Superior temporal gyrus (tissue), 1 donor: Measurements from ENCODE around the gene IGSF9.

Experiments
- DNase-seq: peaks from one replicate; pipeline ENCODE4 v3.0.0-alpha.2; 2016; ENCODE audit errors: extremely low spot score

The IGSF9 gene

DNA sequence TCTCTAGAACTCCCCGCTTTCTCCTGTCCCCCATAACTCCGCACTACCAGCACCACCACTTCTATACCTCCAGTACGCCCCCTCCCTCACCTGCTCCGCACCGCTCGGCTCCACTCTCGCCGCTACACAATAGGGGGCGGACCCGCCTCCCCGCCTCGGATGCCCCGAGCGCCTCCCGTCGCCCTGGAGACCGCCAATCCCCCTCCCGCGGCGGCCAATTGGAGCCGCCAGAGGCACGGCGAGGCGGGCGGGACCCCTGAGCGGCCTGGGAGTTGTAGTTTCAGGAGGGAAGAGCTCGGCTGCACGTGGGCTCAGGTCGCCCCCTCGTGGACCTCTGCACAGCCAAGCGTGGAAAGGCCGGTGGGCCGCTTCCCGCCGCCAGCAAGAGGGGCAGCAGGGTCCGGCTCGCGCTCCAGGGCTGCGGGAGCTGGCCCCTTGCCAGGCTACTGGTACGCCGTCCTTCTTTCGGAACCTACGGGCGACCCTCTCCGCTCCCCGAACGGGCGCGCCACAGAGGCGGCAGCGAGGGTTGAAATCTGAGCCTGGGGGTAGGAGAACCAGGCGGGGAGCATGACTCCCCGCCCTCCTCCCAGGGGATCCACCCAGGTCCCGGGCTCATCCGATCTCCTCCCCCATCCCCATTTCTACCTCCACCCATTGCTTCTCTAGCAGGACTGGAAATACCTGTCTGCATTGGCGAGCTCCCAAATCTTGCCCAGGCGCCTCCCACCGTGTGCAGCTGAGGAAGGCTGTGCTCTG, at the start of gene IGSF9:
IGSF9 (minus strand) TSS at position 131 of the 759 bp plus-strand sequence. CDS start 2,159 bp downstream, outside the sequence.
- DNase-seq, result peak; percentile 60

DNA sequence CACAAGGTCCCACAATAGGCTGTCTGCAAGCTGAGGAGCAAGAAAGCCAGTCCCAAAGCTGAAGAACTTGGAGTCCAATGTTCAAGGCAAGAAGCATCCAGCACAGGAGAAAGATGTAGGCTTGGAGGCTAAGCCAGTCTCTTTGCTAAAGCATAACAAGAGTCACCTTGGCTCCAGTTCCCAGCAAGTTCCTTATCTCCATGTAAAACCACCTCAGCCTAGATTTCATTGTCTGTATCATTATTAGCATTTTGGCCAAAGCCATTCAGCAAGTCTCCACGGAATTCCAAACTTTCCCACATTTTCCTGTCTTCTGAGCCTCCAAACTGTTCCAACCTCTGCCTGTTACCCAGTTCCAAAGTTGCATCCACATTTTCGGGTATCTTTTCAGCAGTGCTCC, 49.5 kb upstream of the IGSF9 start:
- no peak for DNase-seq

- DNase-seq, result no peak
Observed at GRCh38 chr1:159993911-159994310, 48.5 kb upstream of the IGSF9 start.

DNA sequence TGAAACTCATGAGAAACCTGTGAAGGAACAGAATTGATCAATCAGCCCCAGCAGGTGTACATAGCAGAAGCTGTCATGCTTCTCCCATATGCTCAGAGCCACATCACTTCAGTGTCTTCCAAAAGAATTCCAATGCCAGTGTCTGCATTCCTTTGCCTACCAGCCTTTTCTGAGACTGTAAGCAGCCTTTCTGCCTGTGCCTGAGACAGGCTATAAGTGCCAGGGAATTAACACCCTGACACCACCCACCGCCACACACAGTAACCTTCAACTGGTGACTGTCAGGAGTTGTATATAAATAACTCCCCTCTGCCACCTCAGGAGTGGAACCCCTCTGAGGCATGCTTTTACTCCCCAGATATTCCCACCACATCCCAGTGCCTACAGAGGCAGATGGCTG, 46.7 kb upstream of the IGSF9 start:
- DNase-seq, result no peak

- no peak for DNase-seq
Observed at GRCh38 chr1:159991513-159991912, 46.1 kb upstream of the IGSF9 start.

- DNase-seq, result no peak
Observed at GRCh38 chr1:159990005-159990404, 44.6 kb upstream of the IGSF9 start.

- DNase-seq, result no peak
Observed at GRCh38 chr1:159989581-159989980, 44.2 kb upstream of the IGSF9 start.

DNA sequence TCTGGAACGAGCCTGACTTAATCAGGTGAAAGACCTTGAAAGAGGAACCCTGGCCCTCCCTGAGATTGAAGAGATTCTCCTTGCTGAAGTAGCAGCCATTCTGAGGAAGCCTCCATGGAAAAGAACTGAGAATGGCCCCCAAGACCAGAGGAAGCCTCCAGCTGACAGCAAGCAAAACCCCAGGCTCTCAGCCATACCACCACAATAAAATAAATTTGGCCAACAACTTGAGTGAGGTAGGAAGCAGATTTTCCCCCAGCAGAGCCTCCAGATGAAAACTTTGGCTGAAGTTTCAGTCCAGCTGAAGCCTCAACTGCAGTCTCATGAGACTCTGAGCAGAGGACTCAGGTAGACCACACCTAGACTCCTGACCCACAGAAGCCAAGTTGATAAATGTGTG, 42.6 kb upstream of the IGSF9 start:
- no peak for DNase-seq

DNA sequence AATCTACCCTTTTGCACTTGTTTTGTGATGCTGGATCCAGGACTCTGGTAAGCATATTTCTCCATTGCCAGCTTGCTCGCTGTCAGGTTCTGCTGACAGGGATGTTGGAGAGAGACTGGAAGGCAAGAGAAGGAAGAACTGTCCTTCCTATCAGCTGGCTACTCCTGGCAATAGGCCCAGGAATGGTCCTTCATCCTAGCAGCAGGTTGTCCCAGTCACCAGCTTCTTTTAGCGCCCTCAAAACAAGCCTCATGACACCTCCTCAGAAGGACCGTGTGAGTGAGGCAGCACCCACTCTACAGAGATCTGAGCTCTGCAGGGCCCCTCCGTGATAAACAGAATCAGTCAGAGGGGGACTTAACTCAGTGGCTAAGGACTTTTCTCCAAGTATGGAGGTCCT, 41.8 kb upstream of the IGSF9 start:
- no peak for DNase-seq

DNA sequence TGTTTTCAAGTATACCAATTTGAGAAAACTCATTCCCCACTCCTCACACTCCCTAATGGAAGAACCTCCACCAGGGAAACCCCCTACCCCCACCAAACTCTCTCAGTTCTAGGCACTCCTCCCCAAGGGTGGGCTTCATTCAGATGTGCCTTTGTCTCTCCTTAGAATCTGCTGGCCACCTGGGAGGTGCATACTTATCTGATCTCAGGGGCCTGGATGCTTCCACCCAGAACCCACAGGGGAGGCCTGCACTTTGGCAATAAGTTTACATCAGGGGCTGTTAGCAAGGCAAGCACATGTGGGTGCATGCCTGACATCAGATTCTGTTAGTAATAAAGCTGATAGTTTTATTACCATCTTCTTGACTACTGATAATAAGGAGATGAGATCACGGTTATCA, 41.1 kb upstream of the IGSF9 start:
- no peak for DNase-seq

- DNase-seq, result no peak
Observed at GRCh38 chr1:159986093-159986492, 40.7 kb upstream of the IGSF9 start.

GRCh38 chr1:159985473-159985872, 40.1 kb upstream of the IGSF9 start:
- no peak for DNase-seq

- no peak for DNase-seq
Observed at GRCh38 chr1:159983681-159984080, 38.3 kb upstream of the IGSF9 start.

DNA sequence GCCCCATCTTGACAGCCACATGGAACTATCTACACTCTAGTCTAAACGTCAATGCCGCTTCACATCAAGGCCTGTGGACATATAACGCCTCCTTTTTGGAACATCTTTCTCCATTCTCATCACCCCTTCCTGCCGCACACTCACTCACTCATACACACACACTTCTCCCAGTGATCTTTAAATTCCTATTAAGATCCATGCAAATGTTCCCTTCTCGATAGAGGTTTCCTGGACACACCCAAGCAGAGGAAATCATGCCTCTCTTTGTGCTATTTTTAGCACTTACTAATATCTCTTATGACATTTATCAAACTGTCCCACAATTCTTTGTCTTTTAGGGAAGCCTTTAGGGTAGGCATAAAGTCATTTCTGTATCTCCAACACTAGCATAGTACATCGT, 36.9 kb upstream of the IGSF9 start:
- no peak for DNase-seq

DNA sequence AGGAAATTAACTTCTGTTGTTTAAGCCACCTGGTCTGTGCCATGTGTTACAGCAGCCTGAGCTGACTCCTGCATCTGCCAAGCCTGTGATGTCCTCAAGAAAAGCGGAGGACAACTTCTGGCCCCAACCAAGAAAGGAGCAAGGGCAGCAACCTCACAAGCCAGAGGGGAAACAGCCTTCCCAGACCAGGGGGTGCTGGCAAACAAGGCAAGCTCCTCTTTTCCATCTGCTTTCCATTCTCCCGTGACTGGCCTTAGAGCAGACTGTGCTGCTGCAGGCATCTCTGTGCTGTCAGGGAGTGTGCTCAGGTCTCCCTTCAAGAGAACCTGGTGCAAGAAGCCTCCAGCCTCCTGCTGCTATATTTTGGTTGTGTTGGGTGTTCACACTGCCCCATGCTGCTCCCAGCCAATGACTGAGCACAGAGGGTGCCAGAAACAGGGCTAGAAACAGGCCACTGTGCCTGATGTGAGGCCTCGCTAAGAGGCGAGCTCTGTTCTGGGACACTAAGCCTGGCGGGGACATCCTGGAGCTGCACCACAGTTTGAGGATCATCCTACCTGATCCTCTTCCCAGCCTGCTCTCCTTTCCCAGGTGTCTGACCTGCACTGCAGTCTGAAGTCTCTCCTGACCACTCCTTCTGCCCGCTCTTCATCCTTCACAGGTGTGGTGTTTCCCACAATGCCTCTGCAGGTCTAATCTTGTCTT, 36.1 kb upstream of the IGSF9 start:
- no peak for DNase-seq

- no peak for DNase-seq
Observed at GRCh38 chr1:159980786-159981185, 35.4 kb upstream of the IGSF9 start.

DNA sequence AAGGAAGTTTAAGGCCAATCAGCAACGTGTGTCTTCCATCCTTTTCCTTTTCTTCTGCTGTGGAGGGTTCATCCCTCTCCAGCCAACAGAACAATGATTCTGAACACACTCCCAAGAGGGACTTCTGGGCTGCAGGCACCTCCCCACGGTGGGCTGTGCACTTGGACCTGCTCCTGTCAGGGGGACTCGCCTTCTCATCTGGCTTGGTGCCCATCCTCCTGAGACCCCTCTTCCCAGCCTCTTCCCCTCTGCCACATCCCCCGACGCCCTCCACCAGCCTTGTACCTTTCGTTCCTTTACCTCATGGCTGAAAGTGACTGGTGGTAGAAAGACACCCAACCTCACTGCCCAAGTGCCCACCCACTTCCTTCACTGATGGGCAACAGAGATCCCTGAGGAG, 34.7 kb upstream of the IGSF9 start:
- no peak for DNase-seq

GRCh38 chr1:159979257-159979656, 33.8 kb upstream of the IGSF9 start:
- no peak for DNase-seq

- DNase-seq, result no peak
Observed at GRCh38 chr1:159978107-159978398, 32.6 kb upstream of the IGSF9 start.

DNA sequence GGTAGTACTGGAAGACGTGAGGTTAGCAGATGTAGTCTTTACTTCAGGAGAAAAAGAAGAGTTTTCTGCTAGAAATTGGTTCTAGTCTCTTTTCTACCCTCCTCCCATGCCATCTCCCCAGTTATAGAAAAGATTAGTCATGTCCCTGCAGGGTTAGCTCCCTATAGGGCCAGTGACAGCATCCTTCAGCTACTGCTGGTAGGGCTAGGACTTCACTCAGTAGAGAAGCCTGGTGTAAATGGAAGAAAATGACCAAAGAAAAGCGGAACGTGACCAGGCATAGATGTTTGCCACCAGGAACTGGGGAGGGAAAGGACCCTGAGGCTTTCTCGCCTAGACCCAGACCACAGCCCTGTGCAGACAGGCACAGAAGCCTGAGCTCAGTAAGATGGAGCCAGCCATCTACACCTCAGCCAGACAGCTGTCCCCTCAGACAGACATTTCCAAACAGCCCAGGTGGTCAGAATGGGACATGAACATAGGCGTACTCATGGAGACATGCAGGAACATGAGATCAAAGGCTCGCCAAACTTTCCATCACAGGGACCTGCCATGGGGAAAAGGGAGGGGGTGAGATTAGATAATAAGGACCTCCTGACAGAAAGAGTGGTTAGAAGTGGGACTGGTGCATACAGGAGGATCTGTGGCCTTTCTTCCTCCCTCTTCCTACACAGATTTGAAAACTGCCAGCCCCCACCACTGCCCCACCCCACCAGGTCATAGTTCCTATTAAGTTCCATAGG, 32.1 kb upstream of the IGSF9 start:
- no peak for DNase-seq

DNA sequence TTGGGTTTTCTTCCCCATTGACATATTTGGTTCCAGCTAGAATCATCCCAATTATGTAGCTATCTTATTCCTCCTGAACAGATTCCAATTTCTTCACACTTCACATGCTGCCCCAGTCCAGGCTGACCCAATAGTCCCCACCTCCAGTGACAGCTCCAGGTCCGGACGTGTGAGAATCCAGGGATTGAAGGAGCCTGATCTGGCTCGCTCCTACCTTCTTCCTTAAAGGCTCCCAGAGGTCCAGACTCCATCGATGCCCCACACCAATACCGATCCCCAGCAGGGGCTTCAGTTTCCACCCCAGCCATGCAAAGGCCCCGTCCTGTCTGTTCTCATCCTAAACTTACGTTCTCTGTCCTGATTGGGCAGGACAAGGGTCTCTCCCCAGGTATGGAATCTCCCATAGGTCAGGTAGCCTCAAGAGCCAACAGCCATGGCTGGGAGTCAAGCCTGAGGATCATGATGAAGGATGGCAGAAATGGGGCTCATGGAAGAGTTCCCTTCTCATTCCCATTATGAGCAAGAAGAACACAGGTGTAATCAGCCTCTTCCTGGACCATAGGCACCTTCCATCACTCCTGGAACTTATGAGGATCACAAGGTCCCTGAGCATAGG, 29.0 kb upstream of the IGSF9 start:
- no peak for DNase-seq

DNA sequence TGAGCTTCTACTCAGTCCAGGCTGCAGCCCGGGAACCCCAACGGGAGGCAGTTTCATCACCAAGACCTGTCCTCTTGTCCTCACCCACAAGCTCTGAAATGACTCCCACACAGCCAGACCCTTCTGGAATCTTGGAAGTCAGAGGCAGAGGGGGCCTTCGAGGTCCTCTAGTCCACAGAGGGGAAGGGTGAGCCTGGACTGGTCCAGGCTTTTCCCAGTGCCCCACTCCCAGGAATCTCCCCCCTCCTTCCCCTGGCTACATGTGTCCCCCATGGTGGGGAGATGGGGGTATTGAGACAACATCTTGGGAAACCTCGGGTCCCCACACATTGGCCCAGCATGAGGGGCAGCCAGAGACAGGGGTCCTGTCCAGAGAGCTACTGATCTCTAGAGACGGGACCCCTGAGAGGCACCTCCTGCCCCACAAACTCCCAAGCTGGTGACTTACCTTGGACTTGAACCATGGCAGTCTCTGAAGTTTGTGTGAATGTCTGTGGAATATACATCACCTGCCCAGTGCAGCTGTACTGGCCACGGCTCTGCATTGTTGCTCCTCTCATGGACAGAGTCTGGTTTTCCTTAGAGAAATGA, 28.0 kb upstream of the IGSF9 start:
- DNase-seq, result no peak
